Transverse colon (tissue), 4 donors: ENCODE results near the gene EPYC. TPM values are rescaled to one million over a fixed set of nuclear protein-coding genes. Genes with fewer than 3 reads are reported as not detected.

ENCODE experiments used
- DNase-seq: peaks from one replicate; pipeline ENCODE4 v3.0.0-alpha.2; 2019
- H3K27ac ChIP-seq, 4 donors: fragments of 200-600 bp; sonication (generic); 2 replicates each; pipeline ENCODE4 v1.5.1; 2016 to 2018; ENCODE audit warnings: inconsistent platforms in 4 of 4
- H3K27me3 ChIP-seq: fragments of 200-600 bp; sonication (generic); 2 replicates; pipeline ENCODE4 v1.5.1; 2017; ENCODE audit warnings: inconsistent platforms
- H3K36me3 ChIP-seq, 4 donors: fragments of 200-600 bp; sonication (generic); 2 replicates each; pipeline ENCODE4 v1.5.1; 2017 to 2019; ENCODE audit warnings: inconsistent platforms in 4 of 4
- H3K4me1 ChIP-seq, 4 donors: fragments of 200-600 bp; sonication (generic); 2 replicates each; pipeline ENCODE4 v1.5.1; 2017 to 2020; ENCODE audit warnings: inconsistent platforms in 4 of 4
- H3K4me3 ChIP-seq, 4 donors: fragments of 200-600 bp; sonication (generic); 1 replicate in 1 of 4; 2 replicates in 3 of 4; pipeline versions ENCODE4 v1.5.1 to v1.6.1; 2017 to 2019; ENCODE audit warnings: inconsistent platforms in 4 of 4
- H3K9me3 ChIP-seq, 2 donors: fragments of 200-600 bp; sonication (generic); 2 replicates each; pipeline ENCODE4 v1.5.1; 2017 to 2019; ENCODE audit warnings: inconsistent platforms in 2 of 2
- EP300 ChIP-seq: sonication (generic); formaldehyde crosslinking; IDR thresholded peaks from one replicate; pipeline ENCODE4 v1.6.1; 2017; ENCODE audit warnings: antibody characterized with exemption, low read depth
- POLR2A ChIP-seq: fragments of 450-650 bp; IDR thresholded peaks from one replicate; pipeline ENCODE4 v1.6.1; 2016; ENCODE audit warnings: antibody characterized with exemption, mild to moderate bottlenecking, moderate library complexity
- POLR2AphosphoS5 ChIP-seq, 3 donors: sonication (generic); formaldehyde crosslinking; IDR thresholded peaks; one replicate each; pipeline ENCODE4 v1.6.1; 2016; ENCODE audit warnings: antibody characterized with exemption in 3 of 3
- WGBS, 2 donors: methylation state at CpG; one replicate each; pipeline ENCODE4 v1.1.5; 2018; ENCODE audit warnings: low coverage in 1 of 2; 5-methylcytosine and 5-hydroxymethylcytosine counted together
- in situ Hi-C, 4 donors: fragments of 200-750 bp; cut with MboI; loops; one replicate each; pipeline versions ENCODE4 v1.15.0 to v1.15.1; 2017; ENCODE audit warnings: low sequenced_read_pairs in 3 of 4, low pct_ligation_motif_present in 1 of 4, low pct_unique_long_range_greater_than_20kb in 1 of 4
- intact Hi-C: fragments of 100-400 bp; cut with DNase I; formaldehyde crosslinking; loops from one replicate; pipeline ENCODE4 v1.15.1; 2023; ENCODE audit warnings: low total_unique reads
- total RNA-seq, 4 donors: library from RNA; depleted of rRNA; stranded (reverse); fragments of >200 nt; gene quantifications; one replicate each; pipeline ENCODE4 v1.1.0, GENCODE V29; 2016
- TF ChIP-seq, protein P1 (sequence below), 5 experiments: fragments of 200-600 bp in 3 of 5; fragments of 450-650 bp in 2 of 5; sonication (generic) in 3 of 5; IDR thresholded peaks; 1 replicate in 2 of 5; 2 replicates in 3 of 5; pipeline ENCODE4 v1.5.1; 2016 to 2017; ENCODE audit warnings: antibody characterized with exemption in 5 of 5, inconsistent platforms in 3 of 5, mild to moderate bottlenecking in 2 of 5, moderate library complexity in 1 of 5

Gene EPYC
- total RNA-seq, 4 donors from 2014 or later = not detected

GRCh38 chr12:90954921-90955320 is 49.9 kb downstream of the EPYC start, which contains the start of gene CCER1:
CCER1 (minus strand) TSS chr12:90955176; CDS start chr12:90954742, 434 bp downstream.
- no peaks in the 10 kb centered on the region for H3K36me3 ChIP-seq
- H3K4me1 ChIP-seq = no peaks in the 10 kb centered on the region
- H3K9me3 ChIP-seq = no peaks in the 10 kb centered on the region
- intact Hi-C loops (no loop called here), in situ Hi-C loops (loop anchor here in 1 of 4 donors (25.0 kb wide), 2 partner anchors 382 to 1682 kb away; no protein-coding TSS in a partner anchor)
- WGBS, 2 donors = 91% methylated on average over 15 of the region's 22 CpGs; no CpG with 5 or more reads in 1 of the 2 donors
- H3K27me3 ChIP-seq = no peaks in the 10 kb centered on the region
- TF ChIP-seq POLR2A (no peak), EP300 (no peak), POLR2AphosphoS5 (IDR thresholded peaks at IDR 0.05) (no peak)
- TF ChIP-seq, protein P1, sequence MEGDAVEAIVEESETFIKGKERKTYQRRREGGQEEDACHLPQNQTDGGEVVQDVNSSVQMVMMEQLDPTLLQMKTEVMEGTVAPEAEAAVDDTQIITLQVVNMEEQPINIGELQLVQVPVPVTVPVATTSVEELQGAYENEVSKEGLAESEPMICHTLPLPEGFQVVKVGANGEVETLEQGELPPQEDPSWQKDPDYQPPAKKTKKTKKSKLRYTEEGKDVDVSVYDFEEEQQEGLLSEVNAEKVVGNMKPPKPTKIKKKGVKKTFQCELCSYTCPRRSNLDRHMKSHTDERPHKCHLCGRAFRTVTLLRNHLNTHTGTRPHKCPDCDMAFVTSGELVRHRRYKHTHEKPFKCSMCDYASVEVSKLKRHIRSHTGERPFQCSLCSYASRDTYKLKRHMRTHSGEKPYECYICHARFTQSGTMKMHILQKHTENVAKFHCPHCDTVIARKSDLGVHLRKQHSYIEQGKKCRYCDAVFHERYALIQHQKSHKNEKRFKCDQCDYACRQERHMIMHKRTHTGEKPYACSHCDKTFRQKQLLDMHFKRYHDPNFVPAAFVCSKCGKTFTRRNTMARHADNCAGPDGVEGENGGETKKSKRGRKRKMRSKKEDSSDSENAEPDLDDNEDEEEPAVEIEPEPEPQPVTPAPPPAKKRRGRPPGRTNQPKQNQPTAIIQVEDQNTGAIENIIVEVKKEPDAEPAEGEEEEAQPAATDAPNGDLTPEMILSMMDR (IDR thresholded peaks at IDR 0.05) = no peak
- H3K27ac ChIP-seq = no peak within 1 kb of the TSS
- no peak within 1 kb of the TSS for H3K4me3 ChIP-seq
- DNase-seq = no peak

DNA sequence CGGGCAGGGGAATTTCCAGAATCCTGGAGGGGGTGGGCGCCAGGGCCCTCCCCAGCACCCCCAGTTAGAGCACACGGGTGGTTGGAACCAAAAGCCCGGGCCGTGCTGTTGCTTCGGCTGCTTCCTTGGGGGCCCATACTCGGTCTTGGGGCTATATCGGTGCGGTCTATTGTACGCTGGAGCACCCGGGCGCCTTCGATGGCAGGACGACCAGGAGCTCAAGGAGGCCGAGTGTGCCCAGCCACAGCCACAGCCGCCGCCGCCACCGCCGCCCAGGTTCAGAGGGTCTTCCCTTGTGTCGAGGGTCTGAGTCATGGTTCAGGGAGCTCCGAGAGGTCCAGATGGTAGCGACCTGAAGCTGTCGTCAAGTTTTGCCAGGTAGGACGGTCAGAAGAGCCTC is 50.3 kb downstream of the EPYC start:
- Histone ChIP-seq H3K4me1 (no peaks in the 10 kb centered on the region), H3K9me3 (no peaks in the 10 kb centered on the region), H3K27ac (no peak overlapping the region), H3K36me3 (no peaks in the 10 kb centered on the region), H3K4me3 (no peak overlapping the region), H3K27me3 (no peaks in the 10 kb centered on the region)
- DNase-seq = no peak
- in situ Hi-C loops (loop anchor here in 1 of 4 donors (25.0 kb wide), 2 partner anchors 383 to 1683 kb away; no protein-coding TSS in a partner anchor), intact Hi-C loops (no loop called here)
- 97% methylated on average over 12 of the region's 25 CpGs; no CpG with 5 or more reads in 1 of the 2 donors for WGBS, 2 donors
- TF ChIP-seq POLR2A (no peak), EP300 (no peak), POLR2AphosphoS5 (IDR thresholded peaks at IDR 0.05) (no peak)
- TF ChIP-seq, protein P1 (IDR thresholded peaks at IDR 0.05) = no peak

DNA sequence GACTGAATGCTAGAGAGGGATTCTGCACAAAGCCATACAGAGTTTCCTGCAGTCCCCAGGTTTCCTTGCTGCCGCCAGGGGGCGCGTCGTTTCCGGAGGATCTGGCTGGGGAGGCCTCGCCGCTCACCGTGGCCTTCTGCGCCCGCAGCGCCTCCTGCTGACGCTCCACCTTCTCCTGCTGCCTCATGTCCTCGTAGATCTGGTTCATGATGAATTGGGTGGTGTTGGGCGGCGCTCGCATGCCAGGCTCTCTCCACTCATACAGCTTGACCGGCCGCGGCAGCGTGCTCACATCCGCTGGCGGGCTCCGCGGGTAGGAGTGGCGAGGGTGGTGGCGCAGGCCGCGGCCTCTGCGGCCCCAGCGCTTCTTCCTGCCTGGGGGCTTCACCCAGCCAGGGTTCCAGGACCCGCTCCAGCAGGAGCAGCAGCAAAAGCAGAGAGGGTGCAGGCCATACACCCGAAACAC is 50.8 kb downstream of the EPYC start:
- Histone ChIP-seq H3K4me3 (no peak overlapping the region), H3K27ac (no peak overlapping the region), H3K9me3 (no peaks in the 10 kb centered on the region), H3K4me1 (no peaks in the 10 kb centered on the region), H3K36me3 (no peaks in the 10 kb centered on the region), H3K27me3 (no peaks in the 10 kb centered on the region)
- in situ Hi-C loops = loop anchor here in 1 of 4 donors (25.0 kb wide), 2 partner anchors 383 to 1683 kb away; no protein-coding TSS in a partner anchor
- TF ChIP-seq POLR2A (no peak), EP300 (no peak), POLR2AphosphoS5 (IDR thresholded peaks at IDR 0.05) (no peak)
- TF ChIP-seq, protein P1 (IDR thresholded peaks at IDR 0.05) = no peak
- DNase-seq = no peak
- 89% methylated on average over 32 of the region's 32 CpGs; no CpG with 5 or more reads in 1 of the 2 donors for WGBS, 2 donors
- intact Hi-C loops = no loop called here

DNA sequence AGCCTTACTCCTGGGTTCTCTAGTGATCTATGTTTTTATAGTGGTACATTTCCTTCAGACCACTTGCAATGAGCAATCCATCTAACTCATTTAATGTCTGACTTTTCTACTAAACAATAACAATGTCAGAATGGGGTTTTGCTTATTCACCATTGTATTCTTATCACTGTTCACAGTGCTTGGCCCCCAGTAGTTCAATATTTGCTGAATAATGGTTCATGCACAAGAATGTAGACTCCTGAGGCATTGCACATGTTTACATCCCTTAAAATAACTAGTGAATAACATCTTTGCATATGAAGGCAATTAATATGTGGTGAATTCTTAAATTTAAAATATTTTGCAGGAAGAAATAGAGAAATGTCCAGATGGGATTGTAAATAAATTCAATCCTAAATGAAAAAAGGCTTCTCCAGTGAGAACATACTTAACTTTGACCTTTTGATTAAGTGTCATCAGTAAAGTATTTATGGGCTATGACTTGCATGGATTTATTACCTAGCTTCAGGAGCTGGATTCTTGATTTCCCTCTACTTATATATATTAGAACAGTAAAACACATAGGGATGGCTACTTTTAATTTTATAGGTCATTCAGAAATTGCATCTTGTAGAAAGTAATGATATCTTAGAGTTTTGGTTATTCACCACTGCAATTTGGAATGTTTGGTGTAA is 53.2 kb downstream of the EPYC start:
- H3K27ac ChIP-seq = no peak overlapping the region
- TF ChIP-seq POLR2AphosphoS5 (IDR thresholded peaks at IDR 0.05) = no peak
- no peaks in the 10 kb centered on the region for H3K27me3 ChIP-seq
- no peak for DNase-seq
- H3K36me3 ChIP-seq = no peaks in the 10 kb centered on the region
- H3K9me3 ChIP-seq = no peaks in the 10 kb centered on the region
- H3K4me3 ChIP-seq = no peak overlapping the region
- in situ Hi-C loops = loop anchor here in 1 of 4 donors (25.0 kb wide), 2 partner anchors 386 to 1686 kb away; no protein-coding TSS in a partner anchor
- intact Hi-C loops = no loop called here
- no peaks in the 10 kb centered on the region for H3K4me1 ChIP-seq
